Measurements from ENCODE around the gene PTPN4.

Gene PTPN4

GRCh38 chr2:119759451-119760236 lies at the start of gene PTPN4:
TSS of gene PTPN4 (plus strand) at chr2:119759922. CDS start at chr2:119809854, 49,932 bp downstream.
- Histone ChIP-seq H3K4me3 (ENCODE audit: low read depth, low read length) (peak within 1 kb of the TSS; percentile 87), H3K27ac (peak within 1 kb of the TSS; percentile 45), H3K36me3 (replicated peaks) (no peaks in the 10 kb centered on the region), H3K27me3 (replicated peaks) (no peaks in the 10 kb centered on the region)
- no peak for TF ChIP-seq CTCF (IDR thresholded peaks at IDR 0.05; ENCODE audit: low read depth, low read length, missing control alignments)
- in situ Hi-C loops (cut with HindIII; ENCODE audit: low pct_ligation_motif_present, low sequenced_read_pairs), result no loop called here
- DNase-seq, result peak; percentile 95

- no peaks in the 10 kb centered on the region for H3K36me3 ChIP-seq (replicated peaks)
- no peak overlapping the region for H3K4me3 ChIP-seq (ENCODE audit: low read depth, low read length)
- no peaks in the 10 kb centered on the region for H3K27me3 ChIP-seq (replicated peaks)
- no peak for TF ChIP-seq CTCF (IDR thresholded peaks at IDR 0.05; ENCODE audit: low read depth, low read length, missing control alignments)
- in situ Hi-C loops (cut with HindIII; ENCODE audit: low pct_ligation_motif_present, low sequenced_read_pairs), result no loop called here
- no peak for DNase-seq
- H3K27ac ChIP-seq, result no peak overlapping the region
These were observed 49.4 kb upstream of the PTPN4 start for GRCh38 chr2:119710281-119710680.

- in situ Hi-C loops (cut with HindIII; ENCODE audit: low pct_ligation_motif_present, low sequenced_read_pairs), result no loop called here
- no peak for DNase-seq
- Histone ChIP-seq H3K27ac (no peak overlapping the region), H3K27me3 (replicated peaks) (no peaks in the 10 kb centered on the region), H3K4me3 (ENCODE audit: low read depth, low read length) (no peak overlapping the region), H3K36me3 (replicated peaks) (no peaks in the 10 kb centered on the region)
- no peak for TF ChIP-seq CTCF (IDR thresholded peaks at IDR 0.05; ENCODE audit: low read depth, low read length, missing control alignments)
These were observed 48.4 kb upstream of the PTPN4 start for GRCh38 chr2:119711352-119711751.

GRCh38 chr2:119712571-119712970 lies 47.2 kb upstream of the PTPN4 start:
- no peaks in the 10 kb centered on the region for H3K27me3 ChIP-seq (replicated peaks)
- H3K27ac ChIP-seq, result no peak overlapping the region
- H3K36me3 ChIP-seq (replicated peaks), result no peaks in the 10 kb centered on the region
- H3K4me3 ChIP-seq (ENCODE audit: low read depth, low read length), result no peak overlapping the region
- TF ChIP-seq CTCF (IDR thresholded peaks at IDR 0.05; ENCODE audit: low read depth, low read length, missing control alignments), result no peak
- in situ Hi-C loops (cut with HindIII; ENCODE audit: low pct_ligation_motif_present, low sequenced_read_pairs), result no loop called here
- DNase-seq, result no peak

- TF ChIP-seq CTCF (IDR thresholded peaks at IDR 0.05; ENCODE audit: low read depth, low read length, missing control alignments), result no peak
- in situ Hi-C loops (cut with HindIII; ENCODE audit: low pct_ligation_motif_present, low sequenced_read_pairs), result no loop called here
- Histone ChIP-seq H3K36me3 (replicated peaks) (no peaks in the 10 kb centered on the region), H3K4me3 (ENCODE audit: low read depth, low read length) (no peak overlapping the region), H3K27me3 (replicated peaks) (no peaks in the 10 kb centered on the region), H3K27ac (no peak overlapping the region)
- DNase-seq, result peak; percentile 7
These were observed 45.8 kb upstream of the PTPN4 start for GRCh38 chr2:119713819-119714490.
